Caco-2 (cell line): ENCODE results near the gene TMEM236. TPM values are rescaled to one million over a fixed set of nuclear protein-coding genes. Genes with fewer than 3 reads are reported as not detected.

Experiments
- BruUV-seq: library from RNA; stranded (reverse); fragments of 400-500 nt; replicated peaks from 2 replicates; lab custom pipeline; 2021; lab: Mats Ljungman, UMichigan
- CTCF ChIA-PET: fragments of 300-600 bp; sonication (Branson Sonifier 250); formaldehyde crosslinking; loops from one replicate; lab custom pipeline; 2022; ENCODE audit warnings: antibody characterized with exemption; lab: Charles Lee
- POLR2A ChIA-PET: fragments of 300-600 bp; sonication (Branson Sonifier 250); formaldehyde crosslinking; loops from one replicate; lab custom pipeline; 2022; ENCODE audit warnings: antibody characterized with exemption; lab: Charles Lee
- DNase-seq, 2 experiments: peaks; one replicate each; pipeline versions ENCODE4 v3.0.0 to v3.0.0-alpha.2; 2020 to 2022
- H3K27me3 ChIP-seq: replicated peaks from 2 replicates; pipeline ENCODE4 v1.6.0; 2011; ENCODE audit warnings: low read length; ENCODE audit not compliant: control insufficient read depth, insufficient read depth
- H3K36me3 ChIP-seq: 2 replicates; pipeline ENCODE4 v1.5.1; 2011; ENCODE audit warnings: low read length; ENCODE audit not compliant: control insufficient read depth, insufficient read depth
- H3K4me1 ChIP-seq: fragments of 250-450 bp; sonication (Bioruptor Pico); 2 replicates; pipeline ENCODE4 v1.5.1; 2020; ENCODE audit warnings: mild to moderate bottlenecking
- H3K4me3 ChIP-seq: 2 replicates; pipeline ENCODE4 v1.5.1; 2011; ENCODE audit warnings: low read depth, mild to moderate bottlenecking, control low read depth, low read length
- H3K9me3 ChIP-seq: fragments of 250-450 bp; sonication (Bioruptor Pico); 2 replicates; pipeline ENCODE4 v1.5.1; 2020; ENCODE audit warnings: mild to moderate bottlenecking, moderate library complexity
- H3K27ac Mint-ChIP-seq: one replicate; pipeline ENCODE4 v1.8.0; 2022; ENCODE audit warnings: mixed read lengths; ENCODE audit not compliant: unreplicated experiment
- H3K27me3 Mint-ChIP-seq: one replicate; pipeline ENCODE4 v1.8.0; 2022; ENCODE audit warnings: mixed read lengths; ENCODE audit not compliant: insufficient read depth, unreplicated experiment
- H3K36me3 Mint-ChIP-seq: one replicate; pipeline ENCODE4 v1.8.0; 2022; ENCODE audit warnings: mild to moderate bottlenecking, mixed read lengths; ENCODE audit not compliant: insufficient read depth, unreplicated experiment
- H3K4me1 Mint-ChIP-seq: one replicate; pipeline ENCODE4 v1.8.0; 2022; ENCODE audit warnings: low read depth, mixed read lengths; ENCODE audit not compliant: unreplicated experiment
- H3K4me3 Mint-ChIP-seq: one replicate; pipeline ENCODE4 v1.8.0; 2022; ENCODE audit warnings: mild to moderate bottlenecking, moderate library complexity, mixed read lengths; ENCODE audit not compliant: unreplicated experiment
- H3K9me3 Mint-ChIP-seq: one replicate; pipeline ENCODE4 v1.8.0; 2022; ENCODE audit warnings: mixed read lengths; ENCODE audit not compliant: unreplicated experiment
- CTCF ChIP-seq, 2 experiments: fragments of 200-600 bp in 1 of 2; IDR thresholded peaks; 1 replicate in 1 of 2; 2 replicates in 1 of 2; pipeline versions ENCODE4 v1.5.1 to v1.8.0; 2011 to 2022; ENCODE audit warnings: antibody characterized with exemption in 1 of 2, control low read depth in 1 of 2, inconsistent platforms in 1 of 2, low read depth in 1 of 2, low read length in 1 of 2, mild to moderate bottlenecking in 1 of 2, moderate library complexity in 1 of 2; ENCODE audit not compliant: insufficient read depth in 1 of 2, severe bottlenecking in 1 of 2, unreplicated experiment in 1 of 2
- intact Hi-C: fragments of 100-400 bp; cut with micrococcal nuclease; formaldehyde crosslinking; loops from one replicate; pipeline ENCODE4 v1.10.0; 2022; ENCODE audit not compliant: unreplicated experiment
- total RNA-seq: library from RNA; stranded (reverse); gene quantifications from 2 replicates; pipeline ENCODE4 v1.2.3, GENCODE V29; 2022

Gene TMEM236
- total RNA-seq, 1 experiment from 2014 or later, result 0.64 TPM

- no peak for DNase-seq
- Mint-ChIP-seq H3K4me3 (no peak overlapping the region), H3K27me3 (no peaks in the 10 kb centered on the region), H3K9me3 (no peaks in the 10 kb centered on the region), H3K36me3 (no peaks in the 10 kb centered on the region), H3K4me1 (no peaks in the 10 kb centered on the region), H3K27ac (no peak overlapping the region)
- no TSS peak for BruUV-seq
- POLR2A ChIA-PET, result no interaction called here
- no peak for TF ChIP-seq CTCF (IDR thresholded peaks at IDR 0.05; ENCODE audit: insufficient read depth in 1 of 2, low read depth in 1 of 2, low read length in 1 of 2, severe bottlenecking in 1 of 2, unreplicated experiment in 1 of 2)
- H3K9me3 ChIP-seq, result no peaks in the 10 kb centered on the region
- H3K4me3 ChIP-seq, result no peak overlapping the region
- intact Hi-C loops, result no loop called here
- no peaks in the 10 kb centered on the region for H3K27me3 ChIP-seq
- CTCF ChIA-PET, result no interaction called here
- no peaks in the 10 kb centered on the region for H3K4me1 ChIP-seq
- H3K36me3 ChIP-seq, result no peaks in the 10 kb centered on the region
Observed at GRCh38 chr10:17785276-17785930, 33.4 kb downstream of the TMEM236 start.

- TF ChIP-seq CTCF (IDR thresholded peaks at IDR 0.05; ENCODE audit: insufficient read depth in 1 of 2, low read depth in 1 of 2, low read length in 1 of 2, severe bottlenecking in 1 of 2, unreplicated experiment in 1 of 2), result no peak
- H3K27me3 ChIP-seq, result no peaks in the 10 kb centered on the region
- POLR2A ChIA-PET, result no interaction called here
- Mint-ChIP-seq H3K27ac (no peak overlapping the region), H3K36me3 (no peaks in the 10 kb centered on the region), H3K9me3 (no peaks in the 10 kb centered on the region), H3K27me3 (no peaks in the 10 kb centered on the region), H3K4me3 (no peak overlapping the region), H3K4me1 (peaks cover 9% of the 10 kb centered on the region)
- no peak overlapping the region for H3K4me3 ChIP-seq
- intact Hi-C loops, result no loop called here
- H3K4me1 ChIP-seq, result peaks cover 4% of the 10 kb centered on the region
- H3K36me3 ChIP-seq, result no peaks in the 10 kb centered on the region
- CTCF ChIA-PET, result no interaction called here
- no peaks in the 10 kb centered on the region for H3K9me3 ChIP-seq
- DNase-seq, result no peak
- no TSS peak for BruUV-seq
Observed at GRCh38 chr10:17787087-17787961, 35.3 kb downstream of the TMEM236 start.

GRCh38 chr10:17788646-17789045 lies 36.6 kb downstream of the TMEM236 start:
- no TSS peak for BruUV-seq
- Histone ChIP-seq H3K4me3 (no peak overlapping the region), H3K36me3 (no peaks in the 10 kb centered on the region), H3K4me1 (peaks cover 17% of the 10 kb centered on the region), H3K27me3 (no peaks in the 10 kb centered on the region), H3K9me3 (no peaks in the 10 kb centered on the region)
- H3K27ac Mint-ChIP-seq, result no peak overlapping the region
- H3K27me3 Mint-ChIP-seq, result no peaks in the 10 kb centered on the region
- intact Hi-C loops, result no loop called here
- CTCF ChIA-PET, result no interaction called here
- no peak for TF ChIP-seq CTCF (IDR thresholded peaks at IDR 0.05; ENCODE audit: insufficient read depth in 1 of 2, low read depth in 1 of 2, low read length in 1 of 2, severe bottlenecking in 1 of 2, unreplicated experiment in 1 of 2)
- POLR2A ChIA-PET, result no interaction called here
- H3K9me3 Mint-ChIP-seq, result no peaks in the 10 kb centered on the region
- H3K4me1 Mint-ChIP-seq, result peaks cover 18% of the 10 kb centered on the region
- no peak overlapping the region for H3K4me3 Mint-ChIP-seq
- no peaks in the 10 kb centered on the region for H3K36me3 Mint-ChIP-seq
- no peak for DNase-seq
